ENCODE data around the gene DLG3.
"Not testable (repeated sequence)": the region's sequence is repeated elsewhere in the genome, so short reads cannot be mapped to it uniquely, and the experiment has no call there.

DLG3 gene

DNA sequence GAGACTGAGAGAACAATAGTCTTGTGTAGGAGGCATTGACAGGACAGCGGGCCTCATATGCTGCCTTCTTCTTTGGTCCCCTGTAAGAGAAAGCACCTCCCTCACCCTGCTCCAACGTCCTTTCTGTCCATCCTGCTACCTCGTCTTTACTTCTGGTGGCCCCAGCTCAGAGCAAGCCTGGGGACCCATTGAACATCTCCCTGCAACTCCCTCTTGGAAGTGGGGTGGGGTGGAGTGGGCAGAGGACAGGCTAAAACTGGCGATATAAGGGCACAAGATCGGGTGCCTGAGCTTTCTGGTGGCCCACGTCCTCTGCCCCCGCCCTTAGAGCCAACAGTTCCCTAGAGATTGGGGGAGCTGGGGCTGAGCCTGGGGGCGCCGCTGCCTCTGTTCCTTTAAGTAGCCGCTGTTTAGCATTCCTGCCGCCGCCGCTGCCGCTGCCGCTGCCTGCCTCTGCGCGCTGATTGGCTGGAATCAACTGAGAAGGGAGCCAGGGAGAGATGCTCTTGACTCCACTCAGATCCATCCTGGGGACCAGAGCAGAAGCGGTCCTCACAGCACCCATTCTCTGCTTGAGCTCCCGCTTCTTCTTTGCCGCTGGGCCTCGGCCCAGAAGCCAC, at the start of gene DLG3:
Gene DLG3, plus strand, starts transcription at position 510 of the 620 bp plus-strand sequence. CDS start 367 bp downstream, outside the sequence.
- peak; percentile 80 for DNase-seq (ENCODE audit: low spot score)

DNA sequence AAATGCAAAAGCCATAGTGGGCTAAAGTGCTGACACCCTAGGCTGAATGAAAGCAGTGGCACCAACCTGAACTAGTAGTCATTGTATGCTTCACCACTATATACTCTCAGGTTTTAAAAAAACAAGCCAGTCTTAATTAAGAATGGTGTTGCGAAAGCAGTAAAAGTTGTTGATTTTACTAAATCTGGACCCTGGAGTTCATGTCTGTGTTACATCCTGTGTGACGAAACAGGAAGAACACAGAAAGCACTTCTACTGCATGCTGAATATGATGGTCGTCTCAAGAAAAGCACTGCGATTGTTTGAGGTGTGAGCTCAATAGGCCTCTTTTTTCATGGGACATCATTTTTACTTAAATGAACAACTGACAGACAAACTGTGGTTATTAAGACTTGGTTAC, 45.7 kb upstream of the DLG3 start:
- no peak for DNase-seq (ENCODE audit: low spot score)

DNA sequence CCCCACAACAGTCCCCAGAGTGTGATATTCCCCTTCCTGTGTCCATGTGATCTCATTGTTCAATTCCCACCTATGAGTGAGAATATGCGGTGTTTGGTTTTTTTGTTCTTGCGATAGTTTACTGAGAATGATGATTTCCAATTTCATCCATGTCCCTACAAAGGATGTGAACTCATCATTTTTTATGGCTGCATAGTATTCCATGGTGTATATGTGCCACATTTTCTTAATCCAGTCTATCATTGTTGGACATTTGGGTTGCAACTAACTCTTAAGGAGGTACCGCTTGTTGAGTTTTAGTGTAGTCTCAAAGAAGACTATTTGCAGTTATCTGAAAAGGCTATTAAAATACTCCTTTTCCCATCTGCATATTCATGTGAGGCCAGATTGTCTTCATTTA, 44.5 kb upstream of the DLG3 start:
- not testable (repeated sequence) for DNase-seq (ENCODE audit: low spot score)

DNA sequence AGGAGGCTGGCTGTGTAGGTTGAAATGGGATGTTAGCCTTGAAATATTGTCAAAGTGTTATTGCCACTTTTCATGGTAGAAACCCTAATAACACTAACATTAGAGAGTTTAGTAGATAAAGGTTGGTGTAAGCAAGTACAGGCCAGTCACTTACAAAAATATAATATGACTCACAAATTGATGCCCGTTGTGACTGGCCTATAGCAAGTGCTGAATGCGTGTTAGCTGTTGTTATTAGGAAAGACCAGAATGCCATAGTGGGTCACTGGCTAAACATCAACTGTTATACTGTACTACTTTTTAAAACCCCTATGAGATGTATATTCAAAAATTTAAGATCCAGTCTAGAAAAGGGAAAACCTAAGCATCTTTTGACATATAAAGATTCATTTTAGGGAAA, 41.9 kb upstream of the DLG3 start:
- no peak for DNase-seq (ENCODE audit: low spot score)

DNA sequence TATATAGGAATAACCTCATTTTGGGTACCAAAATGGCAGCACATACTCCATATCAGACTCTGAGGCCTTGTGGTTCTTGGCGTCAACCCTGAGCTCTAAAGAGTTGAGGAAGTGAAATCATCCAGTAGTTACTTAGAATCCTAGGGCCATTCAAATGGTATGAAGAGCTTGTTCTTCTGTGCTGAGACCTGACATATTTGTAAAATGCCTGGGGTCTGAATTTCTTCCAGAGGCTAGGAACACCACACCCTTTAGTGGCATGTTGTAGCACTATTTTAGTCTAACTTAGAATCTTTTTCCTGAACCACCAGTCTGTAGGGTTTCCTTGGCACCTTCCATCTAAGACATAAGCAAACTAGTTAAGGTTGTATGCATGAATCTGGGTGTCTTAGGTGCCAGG, 39.6 kb upstream of the DLG3 start:
- DNase-seq (ENCODE audit: low spot score) = no peak

DNA sequence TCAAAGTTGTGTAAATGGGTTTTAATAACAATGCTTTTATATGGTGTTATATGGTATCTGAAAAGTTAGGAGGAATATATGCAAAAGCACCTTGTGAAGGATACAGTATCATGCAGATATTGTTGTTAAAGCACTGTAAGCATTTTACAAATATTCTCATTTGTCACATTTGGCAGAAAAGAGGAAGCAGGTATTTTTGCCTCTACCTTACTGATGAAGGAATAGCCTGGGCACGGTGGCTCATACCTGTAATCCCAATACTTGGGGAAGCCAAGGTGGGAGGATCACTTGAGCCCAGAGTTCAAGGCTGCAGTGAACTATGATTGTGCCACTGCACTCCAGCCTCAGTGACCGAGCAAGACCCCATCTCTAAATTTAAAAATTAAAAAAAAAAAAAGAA, 33.7 kb upstream of the DLG3 start:
- no peak for DNase-seq (ENCODE audit: low spot score)

DNA sequence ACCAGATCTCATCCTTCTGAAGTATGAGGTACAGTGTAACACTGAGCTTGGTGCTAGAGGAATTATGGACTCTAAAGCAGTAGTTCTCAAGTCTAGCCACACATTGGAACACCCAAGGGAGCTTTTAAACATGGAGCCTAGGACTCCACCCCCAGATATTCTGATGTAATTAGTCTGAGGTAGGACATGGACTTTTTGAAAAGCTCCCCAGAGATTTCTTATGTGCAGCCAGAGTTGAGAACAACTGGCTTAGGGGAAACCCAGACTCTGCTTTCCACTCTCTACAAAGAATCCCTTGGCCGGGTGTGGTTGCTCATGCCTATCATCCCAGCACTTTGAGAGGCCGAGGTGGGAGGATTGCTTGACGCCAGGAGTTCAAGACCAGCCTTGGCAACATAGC, 33.2 kb upstream of the DLG3 start:
- no peak for DNase-seq (ENCODE audit: low spot score)

DNA sequence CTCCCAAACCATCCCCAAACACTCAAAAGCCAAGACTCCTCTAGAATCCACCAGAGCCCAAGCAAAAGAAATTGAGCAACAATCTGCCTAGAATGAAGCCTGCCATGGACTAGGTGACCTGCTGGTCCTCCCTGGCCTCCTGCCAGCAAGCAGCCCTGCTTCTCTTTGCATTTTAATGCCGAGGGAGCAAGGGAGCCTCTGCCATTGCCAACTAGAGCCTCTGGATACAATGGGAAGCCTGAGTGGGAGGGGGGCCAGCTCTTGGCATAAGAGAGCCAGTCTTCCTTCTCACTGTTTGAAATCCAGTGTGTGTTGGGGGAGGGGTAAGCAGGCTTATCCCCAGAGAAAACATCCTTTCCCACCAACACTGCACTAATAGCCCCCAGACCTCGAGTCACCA, 23.0 kb upstream of the DLG3 start:
- no peak for DNase-seq (ENCODE audit: low spot score)

DNA sequence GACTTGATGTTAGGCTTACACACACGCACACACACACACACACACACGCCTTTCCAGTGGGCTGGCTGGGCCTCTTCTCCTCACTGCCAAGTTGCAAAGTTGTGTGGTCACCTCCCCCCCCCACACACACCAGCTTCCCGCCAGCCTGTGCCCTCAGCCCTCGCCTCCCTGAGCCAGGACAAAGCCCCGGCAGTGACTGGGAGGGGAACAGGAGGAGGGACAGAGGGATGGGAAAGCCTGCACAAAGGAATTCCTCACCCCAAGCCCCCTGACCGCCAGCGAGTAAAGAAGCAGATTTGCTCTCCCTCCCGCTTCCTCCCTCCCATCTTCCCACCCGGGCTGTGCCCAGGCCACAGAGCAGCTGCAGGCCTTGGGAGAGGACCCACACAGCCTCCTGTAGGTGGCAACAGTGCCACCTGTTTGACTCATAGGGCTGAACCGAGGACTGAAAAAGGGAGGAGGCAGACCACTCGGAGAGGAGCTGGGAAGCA, 21.7 kb upstream of the DLG3 start, which contains the start of gene GDPD2:
Gene GDPD2, plus strand, starts transcription at position 464 of the 491 bp plus-strand sequence. CDS start 1,671 bp downstream, outside the sequence.
- no peak for DNase-seq (ENCODE audit: low spot score)

DNA sequence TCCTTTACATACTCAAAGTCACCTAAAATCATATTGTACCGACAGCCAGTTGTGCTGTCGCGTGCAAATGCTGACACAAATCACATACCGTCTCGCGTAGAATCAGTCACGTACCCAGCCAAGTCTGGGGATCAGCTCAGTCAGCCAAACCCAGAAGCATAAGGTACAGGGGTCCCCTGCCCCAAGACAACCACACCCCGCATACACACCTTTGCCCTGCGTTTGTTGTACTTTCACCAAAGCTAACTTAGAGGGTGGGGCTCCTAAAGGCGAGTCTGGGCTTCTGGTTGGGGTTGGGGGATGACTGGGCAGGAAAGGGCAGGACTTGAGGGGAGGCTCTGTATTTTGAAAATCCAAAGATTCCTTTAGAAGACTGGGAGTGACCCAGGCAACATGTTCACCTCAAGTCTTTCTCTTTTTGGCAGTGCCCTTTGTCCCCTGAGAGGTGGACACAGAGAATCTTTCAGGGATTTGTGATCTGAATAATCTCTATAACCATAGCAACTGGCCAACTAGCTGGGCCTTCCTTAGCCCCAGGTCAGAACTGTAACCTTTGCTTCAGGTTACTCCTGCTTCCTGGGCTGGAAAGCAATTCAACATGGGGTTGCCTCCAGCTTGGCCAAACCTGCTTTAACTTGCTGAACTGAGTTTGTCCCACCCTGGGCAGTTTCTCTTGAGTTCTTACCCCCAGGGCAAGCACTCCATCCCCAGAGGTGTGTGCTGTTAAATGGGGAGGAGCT, 20.5 kb upstream of the DLG3 start:
- DNase-seq (ENCODE audit: low spot score) = no peak

DNA sequence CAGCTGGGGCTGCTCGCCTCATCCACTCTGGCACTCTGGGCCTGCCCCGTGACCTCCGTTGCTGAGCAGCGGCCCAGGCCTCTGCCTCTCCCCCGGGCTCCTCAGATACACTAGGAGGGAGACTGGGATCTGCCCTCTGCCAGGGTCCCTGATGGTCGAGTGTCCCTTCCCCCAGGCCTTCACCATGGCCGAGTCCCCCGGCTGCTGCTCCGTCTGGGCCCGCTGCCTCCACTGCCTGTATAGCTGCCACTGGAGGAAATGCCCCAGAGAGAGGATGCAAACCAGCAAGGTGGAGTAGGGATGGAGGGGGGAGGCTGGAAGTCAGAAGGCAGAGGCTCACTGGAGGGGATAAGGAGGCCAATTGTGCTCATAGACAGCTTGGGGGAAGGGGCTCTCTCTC, 19.8 kb upstream of the DLG3 start:
- DNase-seq (ENCODE audit: low spot score) = no peak

DNA sequence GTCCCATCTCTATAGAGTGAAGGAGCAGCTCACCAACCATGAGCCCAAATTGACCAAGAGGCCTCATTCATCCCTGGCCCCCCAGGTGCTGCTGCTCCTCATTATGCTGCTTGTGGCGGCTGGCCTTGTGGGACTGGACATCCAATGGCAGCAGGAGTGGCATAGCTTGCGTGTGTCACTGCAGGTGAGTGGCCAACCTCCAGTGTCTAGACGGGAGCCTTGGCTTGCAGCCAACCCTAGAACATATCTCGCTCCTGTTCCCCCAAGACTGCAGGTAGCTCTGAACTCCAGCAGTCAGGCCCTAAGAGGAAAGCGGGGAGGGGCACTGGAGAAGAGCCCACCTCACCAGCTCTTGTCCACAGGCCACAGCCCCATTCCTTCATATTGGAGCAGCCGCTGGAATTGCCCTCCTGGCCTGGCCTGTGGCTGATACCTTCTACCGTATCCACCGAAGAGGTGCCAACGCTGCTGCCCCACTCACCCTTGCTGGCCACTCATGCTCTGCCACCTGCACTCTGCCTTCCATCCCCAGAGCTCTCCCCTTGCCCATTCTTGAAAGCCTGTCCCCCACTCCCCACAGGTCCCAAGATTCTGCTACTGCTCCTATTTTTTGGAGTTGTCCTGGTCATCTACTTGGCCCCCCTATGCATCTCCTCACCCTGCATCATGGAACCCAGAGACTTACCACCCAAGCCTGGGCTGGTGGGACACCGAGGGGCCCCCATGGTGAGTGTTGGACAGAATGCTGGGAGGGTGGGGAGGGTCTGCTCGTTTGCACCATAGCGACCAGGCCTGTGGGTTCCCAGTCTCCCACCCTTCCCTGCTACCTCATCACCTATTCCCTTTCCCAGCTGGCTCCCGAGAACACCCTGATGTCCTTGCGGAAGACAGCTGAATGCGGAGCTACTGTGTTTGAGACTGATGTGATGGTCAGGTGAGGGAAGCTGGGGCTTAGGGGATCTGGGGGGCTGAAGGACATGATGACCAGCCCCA, 18.1 kb upstream of the DLG3 start:
- no peak for DNase-seq (ENCODE audit: low spot score)

DNA sequence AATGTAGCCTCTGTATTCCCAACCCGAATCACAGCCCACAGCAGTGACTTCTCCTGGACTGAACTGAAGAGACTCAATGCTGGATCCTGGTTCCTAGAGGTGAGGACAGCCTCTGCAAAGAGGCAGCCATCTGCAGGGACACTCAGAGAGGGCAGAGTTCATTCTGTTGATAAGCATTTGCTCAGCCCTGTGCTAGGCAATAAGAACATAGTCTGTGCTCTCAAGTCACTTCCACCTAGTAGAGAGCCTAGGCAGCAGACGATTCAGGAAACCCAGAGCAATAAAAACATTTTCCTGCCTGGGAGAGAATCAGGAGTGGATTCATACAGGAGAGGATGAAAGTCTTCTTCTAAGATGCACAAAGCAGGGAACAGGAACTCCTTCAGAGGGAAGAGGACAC, 17.3 kb upstream of the DLG3 start:
- no peak for DNase-seq (ENCODE audit: low spot score)

DNA sequence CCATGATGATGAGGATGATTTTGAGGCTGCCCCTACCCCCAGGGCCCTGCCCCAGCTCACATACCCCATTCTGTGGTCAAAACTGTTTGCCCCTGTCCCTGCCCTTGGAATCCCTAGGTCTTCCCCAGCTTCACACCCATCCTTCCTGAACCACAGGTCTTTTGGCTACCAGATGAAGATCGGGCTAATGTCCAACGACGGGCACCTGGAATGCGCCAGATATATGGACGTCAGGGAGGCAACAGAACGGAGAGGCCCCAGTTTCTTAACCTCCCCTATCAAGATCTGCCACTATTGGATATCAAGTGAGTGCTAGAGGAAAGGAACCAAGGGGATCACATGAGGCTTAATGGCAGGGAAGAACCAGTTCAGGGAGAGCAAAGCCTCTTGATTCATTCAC, 14.9 kb upstream of the DLG3 start:
- no peak for DNase-seq (ENCODE audit: low spot score)

DNA sequence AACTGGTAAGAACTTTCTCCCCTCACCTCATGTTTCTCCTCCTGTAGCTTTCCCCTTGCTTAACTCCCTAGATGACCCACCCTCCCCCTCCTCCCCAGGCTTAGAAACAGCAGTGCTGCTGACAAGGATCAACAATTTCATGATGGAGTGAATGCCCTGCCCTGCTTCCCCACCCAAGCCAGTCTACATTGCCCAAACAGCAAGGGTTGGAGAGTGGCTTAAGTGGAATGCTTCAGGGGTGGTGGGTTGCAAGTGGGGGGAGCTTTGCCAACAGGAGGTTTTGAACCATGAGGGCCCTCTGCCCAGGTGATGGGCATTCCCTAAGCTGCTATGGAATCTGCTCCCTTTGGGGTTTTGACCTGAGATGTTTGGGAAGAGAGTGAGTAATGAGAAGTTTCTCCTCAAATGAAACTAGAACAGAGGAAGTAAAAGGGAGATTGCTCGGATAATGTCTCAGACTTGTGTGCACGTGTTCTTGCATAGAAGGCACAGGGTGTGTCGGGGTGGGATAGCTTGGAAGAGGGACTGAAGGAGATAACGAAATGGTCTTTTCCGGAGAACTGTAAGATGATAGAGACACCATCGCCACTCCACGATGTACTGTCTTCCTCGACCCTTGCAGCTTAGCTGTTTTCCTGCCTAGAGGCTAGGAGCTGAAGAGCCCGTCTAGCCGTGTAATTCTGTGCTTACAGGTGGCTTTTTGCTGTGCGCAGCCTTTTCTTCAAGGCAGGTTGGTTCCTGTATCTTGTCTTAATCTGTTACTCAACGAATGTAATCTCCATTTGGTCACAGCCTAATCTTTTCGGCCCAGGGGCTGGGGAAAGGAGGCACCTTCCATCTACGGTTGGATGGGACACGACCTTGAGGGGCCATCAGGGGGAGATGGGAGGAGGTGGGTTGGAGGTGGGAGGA, 11.4 kb upstream of the DLG3 start:
- DNase-seq (ENCODE audit: low spot score) = no peak

DNA sequence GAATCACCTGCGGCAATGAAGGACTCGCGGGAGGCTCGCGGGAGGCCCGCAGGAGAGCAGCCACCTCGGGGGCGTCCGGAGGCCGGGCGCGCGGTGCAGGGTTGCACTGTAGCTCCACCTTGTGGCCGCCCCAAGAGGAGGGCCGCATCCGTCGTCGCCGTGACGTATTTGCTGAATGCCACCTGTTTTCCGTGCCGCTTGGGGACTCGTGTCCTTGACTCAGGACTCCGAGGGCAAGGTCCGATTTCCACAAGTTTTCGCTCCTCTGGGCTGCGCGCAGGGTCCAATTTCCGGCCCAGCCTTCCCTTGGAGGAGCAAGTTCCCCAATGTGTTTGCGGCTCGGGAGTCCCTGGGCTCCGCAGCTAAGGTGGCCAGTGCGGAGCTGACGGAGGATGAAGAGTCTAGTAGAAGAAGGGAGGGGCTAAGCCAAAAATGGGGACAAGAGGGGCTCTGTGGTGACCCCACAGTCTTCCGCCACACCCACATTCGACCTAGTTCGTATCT, 10.7 kb upstream of the DLG3 start:
- DNase-seq (ENCODE audit: low spot score) = peak; percentile 50

DNA sequence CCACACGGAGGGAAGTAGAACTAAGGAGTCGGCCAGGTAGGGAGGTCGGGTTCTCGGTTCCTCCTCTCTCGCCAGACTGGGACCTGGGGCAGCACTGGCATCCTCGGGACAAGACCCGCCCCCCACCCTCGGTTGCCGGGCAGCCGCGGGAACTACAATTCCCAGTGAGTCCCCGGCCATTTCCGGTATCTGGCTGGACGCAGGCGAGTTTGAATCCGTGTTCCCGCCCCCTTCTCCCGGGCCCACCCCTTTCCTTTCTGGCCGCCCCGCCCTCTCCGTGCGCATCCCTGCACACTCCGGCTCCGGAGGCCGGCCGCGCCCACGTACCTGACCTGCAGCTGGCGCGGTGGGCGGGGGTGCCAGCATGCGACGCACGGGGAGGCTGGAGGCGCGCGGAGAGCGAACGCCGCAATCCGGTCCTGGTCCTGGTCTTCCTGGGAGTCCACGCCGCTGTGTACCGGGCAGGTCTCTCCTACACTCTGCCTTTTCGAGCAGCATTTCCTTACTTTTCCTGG, 10.2 kb upstream of the DLG3 start:
- peak; percentile 85 for DNase-seq (ENCODE audit: low spot score)

DNA sequence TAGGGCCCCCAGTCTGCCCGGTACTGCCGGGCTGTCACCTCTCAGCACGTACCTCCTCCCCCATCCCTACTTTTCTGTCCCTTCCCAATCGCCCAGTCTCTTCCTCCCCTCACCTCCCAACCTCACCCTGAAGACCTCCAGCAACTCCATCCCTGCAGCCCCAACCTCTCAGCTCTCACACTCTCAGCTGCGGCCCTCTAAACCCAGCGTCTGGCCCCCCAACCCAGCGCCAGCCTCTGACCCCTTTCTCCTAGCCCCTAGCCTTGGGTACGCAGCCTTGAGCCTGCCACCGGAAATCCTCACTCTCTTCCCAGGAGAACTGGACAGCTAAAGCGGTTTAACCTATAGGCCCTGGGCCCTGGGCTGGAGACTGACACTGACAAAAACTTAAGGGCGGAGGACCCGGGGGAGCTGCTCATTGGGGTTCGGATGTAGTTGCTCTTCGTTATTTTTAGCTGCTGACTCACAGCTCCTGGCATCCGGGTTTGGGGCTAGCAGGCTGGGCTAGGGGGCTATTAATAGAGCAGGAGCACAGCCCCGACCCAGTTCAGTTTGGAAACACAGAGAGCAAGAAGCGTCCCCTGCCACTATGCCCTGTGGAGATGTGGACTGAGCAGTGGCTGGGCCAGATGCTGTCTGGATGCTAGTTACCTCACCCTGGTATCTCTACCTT, 9.6 kb upstream of the DLG3 start:
- peak; percentile 81 for DNase-seq (ENCODE audit: low spot score)

DNA sequence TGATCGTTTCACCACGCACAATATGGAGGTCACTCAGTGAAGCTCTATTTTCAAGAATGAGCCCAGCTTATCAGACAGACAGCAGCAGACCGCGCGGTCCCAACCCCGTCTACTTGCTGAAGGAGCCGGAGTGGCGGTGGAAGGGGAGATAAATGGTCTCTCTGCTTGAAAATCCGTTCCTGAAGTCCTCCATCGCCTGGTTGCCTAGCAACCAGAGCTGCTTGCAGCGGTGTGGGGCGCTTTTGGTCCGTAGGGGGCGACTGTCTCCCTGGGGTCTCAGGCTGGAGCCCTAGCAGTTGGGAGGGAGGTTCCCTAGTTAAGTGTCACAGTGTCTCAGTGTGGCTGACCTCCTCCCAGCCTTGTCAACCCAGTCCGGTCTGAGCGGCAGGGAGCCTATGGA, 8.3 kb upstream of the DLG3 start:
- DNase-seq (ENCODE audit: low spot score) = no peak

DNA sequence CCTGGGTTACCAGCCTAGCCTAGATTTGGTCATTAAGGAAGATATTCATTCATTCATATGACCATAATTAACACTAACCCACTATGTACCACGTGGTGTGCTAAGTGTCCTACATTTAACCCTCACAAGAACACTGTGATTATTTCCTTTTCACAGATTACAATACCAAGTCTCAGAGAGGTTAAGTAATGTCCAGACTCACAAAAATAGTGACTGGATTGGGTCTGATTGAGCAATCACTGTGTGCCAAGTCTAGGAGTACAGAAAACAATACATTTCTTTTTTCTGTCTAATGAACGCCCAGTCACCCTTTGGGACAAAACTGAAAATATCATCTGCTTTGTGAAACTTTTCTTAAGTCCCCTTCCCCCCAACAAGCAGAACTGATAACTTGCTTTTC, 7.6 kb upstream of the DLG3 start:
- no peak for DNase-seq (ENCODE audit: low spot score)
